ENCODE measurements around the gene IGFBP5. TPM values are rescaled to one million over a fixed set of nuclear protein-coding genes. Genes with fewer than 3 reads are reported as not detected.

The IGFBP5 gene
- total and polyA plus RNA-seq, 2 donors (not counting 3 experiments of a cell fraction or from before 2014, with no cell fraction given), result 0.06 TPM; not detected in 1

DNA sequence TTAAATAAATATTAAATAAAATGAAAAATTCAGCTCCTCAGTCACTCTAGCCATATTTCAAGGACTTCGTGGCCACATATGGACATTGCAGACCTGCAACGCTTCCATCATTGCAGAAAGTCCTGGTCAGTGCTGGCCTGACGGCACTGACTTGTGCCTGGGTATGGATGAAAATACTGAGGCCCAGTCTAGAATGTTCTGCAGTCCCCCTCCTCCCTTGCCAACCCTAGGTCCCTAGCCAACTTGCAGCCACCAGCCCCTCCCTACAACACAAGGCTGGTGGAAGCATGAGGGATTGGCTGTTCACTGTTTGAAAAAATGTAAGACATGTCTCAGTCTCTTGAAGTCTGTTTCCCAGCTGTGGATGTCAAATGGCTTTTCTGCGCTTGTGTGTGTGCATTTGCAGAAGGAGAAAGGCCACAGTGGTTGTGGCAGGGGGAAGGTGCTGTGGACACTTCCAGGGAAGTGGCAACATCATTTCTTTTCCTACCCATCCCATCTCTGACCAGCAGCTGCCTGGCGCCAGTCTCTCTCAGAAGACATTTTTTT lies 9.9 kb downstream of the IGFBP5 start:
- no peaks in the 10 kb centered on the region for H3K79me2 ChIP-seq (ENCODE audit: control insufficient read depth, insufficient read depth, low read length)
- H3K9me1 ChIP-seq (replicated peaks; ENCODE audit: control insufficient read depth, extremely low read depth, insufficient read depth, low read length), result no peaks in the 10 kb centered on the region
- peaks cover 17 to 32% of the 10 kb centered on the region in 2 experiments for H3K27me3 ChIP-seq (ENCODE audit: control insufficient read depth in 2 of 2, insufficient read depth in 2 of 2, low read length in 2 of 2)
- BruUV-seq (replicated peaks), result no TSS peak
- no peak overlapping the region for H3K4me2 ChIP-seq (ENCODE audit: insufficient read depth, low read length)
- H3K9me3 ChIP-seq (replicated peaks; ENCODE audit: control insufficient read depth, insufficient read depth, low read length), result no peaks in the 10 kb centered on the region
- dilution Hi-C loops (cut with MboI; ENCODE audit: extremely low pct_ligation_motif_present, low sequenced_read_pairs) (no loop called here), intact Hi-C loops (cut with micrococcal nuclease) (no loop called here)
- ChIA-PET CTCF (interaction anchor here (1.1 to 7.1 kb wide), 4 partner anchors 8 to 1028 kb away, joined by 3 to 73 read pairs (median 14); no protein-coding TSS in a partner anchor), POLR2A (no interaction called here)
- no peak overlapping the region for H3K9ac ChIP-seq (replicated peaks; ENCODE audit: extremely low read depth, insufficient read depth, low read length)
- DNase-seq (ENCODE audit: low read depth, low spot score) (no peak), FAIRE-seq (no peak)
- no peaks in the 10 kb centered on the region for H3K4me1 ChIP-seq (ENCODE audit: control insufficient read depth, extremely low read depth, insufficient read depth, low read length)
- TF ChIP-seq POLR2AphosphoS5 (IDR thresholded peaks at IDR 0.05; ENCODE audit: insufficient read depth, low read depth, low read length) (no peak), FOS (IDR thresholded peaks at IDR 0.05; ENCODE audit: borderline replicate concordance, insufficient read depth, low read length) (no peak), JUN (IDR thresholded peaks at IDR 0.05; ENCODE audit: borderline replicate concordance, insufficient read depth, insufficient read length, low read depth) (no peak), MYC (IDR thresholded peaks at IDR 0.05; ENCODE audit: low read depth, low read length) (no peak), GATA2 (IDR thresholded peaks at IDR 0.05; ENCODE audit: insufficient read depth, insufficient read length, low read depth, low read length) (no peak), CTCF (IDR thresholded peaks at IDR 0.05; ENCODE audit: extremely low read depth in 1 of 2, insufficient read depth in 1 of 2, low read depth in 1 of 2, low read length in 2 of 2) (no peak), EZH2 (IDR thresholded peaks at IDR 0.05; ENCODE audit: borderline replicate concordance, low read depth, low read length, severe bottlenecking) (no peak), POLR2A (IDR thresholded peaks at IDR 0.05; ENCODE audit: low read depth, low read length) (no peak)
- TF ChIP-seq, protein P1, sequence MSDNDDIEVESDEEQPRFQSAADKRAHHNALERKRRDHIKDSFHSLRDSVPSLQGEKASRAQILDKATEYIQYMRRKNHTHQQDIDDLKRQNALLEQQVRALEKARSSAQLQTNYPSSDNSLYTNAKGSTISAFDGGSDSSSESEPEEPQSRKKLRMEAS (IDR thresholded peaks at IDR 0.05; ENCODE audit: insufficient read depth, insufficient read length), result no peak
- H2AFZ ChIP-seq (ENCODE audit: low read depth, low read length), result no peak overlapping the region
- no peak overlapping the region for H3K27ac ChIP-seq (ENCODE audit: insufficient read depth, low read depth, low read length)
- H3K36me3 ChIP-seq (ENCODE audit: control insufficient read depth in 2 of 2, extremely low read depth in 1 of 2, insufficient read depth in 2 of 2, low read length in 2 of 2), result no peaks in the 10 kb centered on the region
- H3K4me3 ChIP-seq (replicated peaks in 1 of 3; ENCODE audit: insufficient read depth in 1 of 3, low read depth in 1 of 3, low read length in 3 of 3), result no peak overlapping the region
- H4K20me1 ChIP-seq (replicated peaks; ENCODE audit: control insufficient read depth, extremely low read depth, insufficient read depth, low read length), result no peaks in the 10 kb centered on the region
